Pancreas (tissue), 10 donors: Measurements from ENCODE around the gene TMEM252. TPM values are rescaled to one million over a fixed set of nuclear protein-coding genes. Genes with fewer than 3 reads are reported as not detected.

Experiments
- ATAC-seq, 4 donors: fragments of 200-7000 bp; cut with Tn5 transposase; one replicate each; pipeline versions ENCODE4 v1.8.0 to v1.9.1; 2020; ENCODE audit warnings: mild to moderate bottlenecking in 4 of 4, moderate library complexity in 4 of 4
- DNase-seq, 6 donors: peaks; one replicate each; pipeline ENCODE4 v3.0.0-alpha.2; 2020
- FAIRE-seq: peaks from 2 replicates; lab custom pipeline; 2012; peaks lifted over from hg19 to GRCh38; lab: Jason Lieb, UNC
- H3K27ac ChIP-seq, 4 donors: fragments of 200-600 bp; sonication (generic); 1 replicate in 3 of 4; 2 replicates in 1 of 4; pipeline versions ENCODE4 v1.5.0 to v1.8.0; 2020
- H3K27me3 ChIP-seq, 4 donors: fragments of 200-600 bp; one replicate each; pipeline ENCODE4 v1.8.0; 2021
- H3K36me3 ChIP-seq, 3 donors: fragments of 200-600 bp; sonication (generic) in 1 of 3; one replicate each; pipeline versions ENCODE4 v1.5.0 to v1.8.0; 2020 to 2021
- H3K4me1 ChIP-seq, 3 donors: fragments of 200-600 bp; one replicate each; pipeline ENCODE4 v1.8.0; 2021
- H3K4me3 ChIP-seq, 4 donors: fragments of 200-600 bp; sonication (generic) in 2 of 4; one replicate each; pipeline versions ENCODE4 v1.5.0 to v1.8.0; 2020 to 2021
- H3K9me3 ChIP-seq, 4 donors: fragments of 200-600 bp; one replicate each; pipeline ENCODE4 v1.8.0; 2021
- CTCF ChIP-seq, 4 donors: fragments of 200-600 bp; sonication (generic) in 3 of 4; IDR thresholded peaks; one replicate each; pipeline versions ENCODE4 v1.5.0 to v1.8.0; 2021; ENCODE audit warnings: antibody characterized with exemption in 4 of 4
- WGBS, 2 donors: extraction: QIAGEN DNeasy Blood & Tissue Kit; methylation state at CpG; one replicate each; pipeline ENCODE4 v1.1.7; 2013; 5-methylcytosine and 5-hydroxymethylcytosine counted together
- intact Hi-C, 3 donors: fragments of 100-400 bp; cut with DNase I; formaldehyde crosslinking; loops; one replicate each; pipeline versions ENCODE4 v1.11.1 to v1.14.2; 2022
- polyA plus RNA-seq, 2 donors: library from polyadenylated mRNA; stranded (reverse); fragments of 200-250 nt; gene quantifications; one replicate each; pipeline ENCODE4 v1.2.3, GENCODE V29; 2013
- total RNA-seq, 6 donors: library from RNA; stranded (reverse); fragmentation: NEBNext Ultra II Directional in 4 of 6; extraction: Animal tissue kit (Norgen Biotek cat#: 25700) in 4 of 6; gene quantifications; one replicate each; pipeline versions ENCODE4 v1.2.1 to v1.2.4, GENCODE V29; 2021 to 2023
- donor health status: healthy with polysubstance abuse.
- donor health status: DM: no; HTN: no; CAD: no; lungs with moderate emphysema.
- donor health status: DM: no; HTN: no; CAD: no.
- donor health status: control.
- donor health status: control.
- donor health status: Bipolar disorder and iron deficiency.
- donor health status: DM: yes; HTN: yes; CAD: no.
- donor health status: DM: no; HTN: no; CAD: no.
- donor health status: DM: no; HTN: no; CAD: no.
- donor health status: DM: yes; HTN: yes; CAD: no.

TMEM252 gene
- total and polyA plus RNA-seq, 8 donors = not detected

GRCh38 chr9:68577774-68578591, 37.3 kb upstream of the TMEM252 start:
- ATAC-seq (peak in 3 of 4 donors; percentile 34 to 57 (median 44)), DNase-seq (no peak), FAIRE-seq (no peak)
- Histone ChIP-seq H3K27me3 (no peaks in the 10 kb centered on the region), H3K9me3 (no peaks in the 10 kb centered on the region), H3K36me3 (no peaks in the 10 kb centered on the region), H3K4me3 (no peak overlapping the region), H3K27ac (no peak overlapping the region), H3K4me1 (no peaks in the 10 kb centered on the region)
- no peak for TF ChIP-seq CTCF (IDR thresholded peaks at IDR 0.05)
- WGBS, 2 donors = 52 to 61% methylated on average over 7 of the region's 7 CpGs
- intact Hi-C loops = no loop called here

GRCh38 chr9:68575817-68576216, 35.1 kb upstream of the TMEM252 start:
- no peaks in the 10 kb centered on the region for H3K36me3 ChIP-seq
- WGBS, 2 donors = 48 to 54% methylated on average over 5 of the region's 5 CpGs
- no peaks in the 10 kb centered on the region for H3K27me3 ChIP-seq
- no peak overlapping the region for H3K4me3 ChIP-seq
- FAIRE-seq = no peak
- TF ChIP-seq CTCF (IDR thresholded peaks at IDR 0.05) = no peak
- ATAC-seq = no peak
- no peak for DNase-seq
- H3K27ac ChIP-seq = no peak overlapping the region
- no peaks in the 10 kb centered on the region for H3K9me3 ChIP-seq
- intact Hi-C loops = no loop called here
- H3K4me1 ChIP-seq = no peaks in the 10 kb centered on the region

- intact Hi-C loops = no loop called here
- Histone ChIP-seq H3K4me3 (no peak overlapping the region), H3K27me3 (no peaks in the 10 kb centered on the region), H3K36me3 (no peaks in the 10 kb centered on the region), H3K9me3 (no peaks in the 10 kb centered on the region), H3K27ac (no peak overlapping the region), H3K4me1 (no peaks in the 10 kb centered on the region)
- ATAC-seq = no peak
- no peak for DNase-seq
- FAIRE-seq = no peak
- TF ChIP-seq CTCF (IDR thresholded peaks at IDR 0.05) = no peak
- WGBS, 2 donors = 42 to 50% methylated on average over 3 of the region's 3 CpGs
Observed at GRCh38 chr9:68574150-68574549, 33.5 kb upstream of the TMEM252 start.

GRCh38 chr9:68567565-68567964, 26.9 kb upstream of the TMEM252 start:
- no peak for ATAC-seq
- intact Hi-C loops = no loop called here

More at GRCh38 chr9:68567565-68567964, 26.9 kb upstream of the TMEM252 start:
- 68 to 77% methylated on average over 3 of the region's 3 CpGs for whole genome bisulfite sequencing, 2 donors
- Histone ChIP-seq H3K4me1 (no peaks in the 10 kb centered on the region), H3K27ac (no peak overlapping the region), H3K36me3 (no peaks in the 10 kb centered on the region), H3K27me3 (no peaks in the 10 kb centered on the region), H3K9me3 (no peaks in the 10 kb centered on the region), H3K4me3 (no peak overlapping the region)
- FAIRE-seq (no peak), DNase-seq (no peak)
- TF ChIP-seq CTCF (IDR thresholded peaks at IDR 0.05) = no peak
